NCI-H748 (cell line): Measurements from ENCODE around the gene FASN.
A peak's percentile ranks its signal among the peaks of the same experiment; 100 is the strongest.

ENCODE experiments used
- DNase-seq: peaks from one replicate; lab custom pipeline; 2025; ENCODE audit not compliant: unreplicated experiment; lab: John Stamatoyannopoulos, UW

The FASN gene

GRCh38 chr17:82118168-82118814, 20.3 kb upstream of the FASN start:
- DNase-seq, result no peak

- no peak for DNase-seq
Observed at GRCh38 chr17:82117139-82118090, 19.4 kb upstream of the FASN start.

GRCh38 chr17:82116246-82116645, 18.2 kb upstream of the FASN start:
- no peak for DNase-seq

- no peak for DNase-seq
Observed at GRCh38 chr17:82114872-82115271, 16.8 kb upstream of the FASN start.

- no peak for DNase-seq
Observed at GRCh38 chr17:82114447-82114846, 16.4 kb upstream of the FASN start.

- DNase-seq, result no peak
Observed at GRCh38 chr17:82113941-82114340, 15.9 kb upstream of the FASN start.

- DNase-seq, result no peak
Observed at GRCh38 chr17:82113422-82113821, 15.4 kb upstream of the FASN start.

- no peak for DNase-seq
Observed at GRCh38 chr17:82112914-82113311, 14.9 kb upstream of the FASN start.

GRCh38 chr17:82112181-82112913, 14.3 kb upstream of the FASN start:
- DNase-seq, result no peak

- DNase-seq, result no peak
Observed at GRCh38 chr17:82110298-82110697, 12.3 kb upstream of the FASN start.

GRCh38 chr17:82108961-82109475, 11.0 kb upstream of the FASN start:
- DNase-seq, result no peak

GRCh38 chr17:82108496-82108945, 10.5 kb upstream of the FASN start:
- DNase-seq, result no peak

GRCh38 chr17:82108038-82108437, 10.0 kb upstream of the FASN start:
- DNase-seq, result no peak

GRCh38 chr17:82107341-82107860, 9.4 kb upstream of the FASN start:
- DNase-seq, result peak; percentile 13

- DNase-seq, result no peak
Observed at GRCh38 chr17:82106688-82107305, 8.8 kb upstream of the FASN start.

GRCh38 chr17:82105882-82106687, 8.0 kb upstream of the FASN start:
- DNase-seq, result peak; percentile 25

- no peak for DNase-seq
Observed at GRCh38 chr17:82105417-82105881, 7.4 kb upstream of the FASN start.

- no peak for DNase-seq
Observed at GRCh38 chr17:82104797-82105416, 6.9 kb upstream of the FASN start.
